Activated CD8-positive, alpha-beta memory T cell treated with anti-CD3 and anti-CD28 coated beads, Interleukin-2, amount 10 ng/mL, durations not matched to agents 7 days and 5 days (primary cell): ENCODE measurements around the gene CCDC106. TPM values are rescaled to one million over a fixed set of nuclear protein-coding genes. Genes with fewer than 3 reads are reported as not detected.

ENCODE experiments used
- ATAC-seq: fragments of 150-1000 bp; cut with Tn5 transposase; one replicate; pipeline ENCODE4 v1.10.0; 2021; ENCODE audit warnings: moderate library complexity
- CTCF ChIA-PET: fragments of 350-600 bp; sonication (Branson Sonifier 250); formaldehyde crosslinking; loops from one replicate; lab custom pipeline; 2021; ENCODE audit warnings: antibody characterized with exemption; lab: Charles Lee
- DNase-seq: peaks from one replicate; pipeline ENCODE4 v3.0.0-alpha.2; 2020
- H3K27ac Mint-ChIP-seq: one replicate; pipeline ENCODE4 v1.8.0; 2021; ENCODE audit warnings: mild to moderate bottlenecking, mixed read lengths
- H3K27me3 Mint-ChIP-seq: one replicate; pipeline ENCODE4 v1.8.0; 2021; ENCODE audit warnings: mixed read lengths
- H3K36me3 Mint-ChIP-seq: one replicate; pipeline ENCODE4 v1.8.0; 2021; ENCODE audit warnings: mild to moderate bottlenecking, mixed read lengths
- H3K4me1 Mint-ChIP-seq: one replicate; pipeline ENCODE4 v1.8.0; 2021; ENCODE audit warnings: mixed read lengths
- H3K4me3 Mint-ChIP-seq: one replicate; pipeline ENCODE4 v1.8.0; 2021; ENCODE audit warnings: mild to moderate bottlenecking, moderate library complexity, mixed read lengths
- H3K9me3 Mint-ChIP-seq: one replicate; pipeline ENCODE4 v1.8.0; 2022; ENCODE audit warnings: low read depth, mixed read lengths
- total RNA-seq, 2 experiments: library from RNA; stranded (reverse); gene quantifications; one replicate each; pipeline ENCODE4 v1.2.3, GENCODE V29; 2021

The CCDC106 gene
- total RNA-seq, 2 experiments from 2014 or later = 5.9 TPM

DNA sequence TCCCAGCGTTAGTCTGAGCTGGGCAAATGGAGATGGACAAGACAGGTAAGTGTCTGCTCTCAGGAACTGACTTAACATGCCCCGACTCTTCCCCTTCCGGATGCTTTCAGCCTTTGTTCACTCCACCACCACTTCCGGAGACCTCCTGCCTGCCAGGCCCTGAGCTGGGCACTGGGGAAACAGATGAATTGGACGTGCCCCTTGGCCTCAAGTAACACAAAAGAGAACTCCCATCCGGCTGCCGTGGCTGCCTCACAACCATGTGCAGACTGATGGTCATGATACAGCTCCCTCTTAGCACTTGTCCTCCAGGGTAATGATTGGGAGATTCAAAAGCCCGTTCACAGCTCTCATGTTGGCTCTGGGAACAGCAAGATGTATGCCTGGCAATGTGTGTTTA is 30.6 kb upstream of the CCDC106 start:
- CTCF ChIA-PET = interaction anchor here (0.8 to 4.5 kb wide), 3 partner anchors 11 to 15 kb away, joined by 3 to 25 read pairs (median 4); partner anchors contain the start of gene ZNF865
- H3K9me3 Mint-ChIP-seq = no peaks in the 10 kb centered on the region
- no peak overlapping the region for H3K27ac Mint-ChIP-seq
- H3K27me3 Mint-ChIP-seq = no peaks in the 10 kb centered on the region
- no peak overlapping the region for H3K4me3 Mint-ChIP-seq
- no peak for DNase-seq
- peaks cover 34% of the 10 kb centered on the region for H3K36me3 Mint-ChIP-seq
- peaks cover 21% of the 10 kb centered on the region for H3K4me1 Mint-ChIP-seq
- ATAC-seq = no peak

GRCh38 chr19:55618426-55618825 is 29.6 kb upstream of the CCDC106 start:
- CTCF ChIA-PET = interaction anchor here (0.8 to 4.5 kb wide), 3 partner anchors 12 to 36 kb away, joined by 3 to 25 read pairs (median 4); partner anchors contain the start of genes U2AF2 and ZNF865
- Mint-ChIP-seq H3K9me3 (no peaks in the 10 kb centered on the region), H3K4me1 (peaks cover 24% of the 10 kb centered on the region), H3K27me3 (no peaks in the 10 kb centered on the region), H3K36me3 (peaks cover 25% of the 10 kb centered on the region), H3K4me3 (no peak overlapping the region), H3K27ac (no peak overlapping the region)
- DNase-seq (no peak), ATAC-seq (no peak)

DNA sequence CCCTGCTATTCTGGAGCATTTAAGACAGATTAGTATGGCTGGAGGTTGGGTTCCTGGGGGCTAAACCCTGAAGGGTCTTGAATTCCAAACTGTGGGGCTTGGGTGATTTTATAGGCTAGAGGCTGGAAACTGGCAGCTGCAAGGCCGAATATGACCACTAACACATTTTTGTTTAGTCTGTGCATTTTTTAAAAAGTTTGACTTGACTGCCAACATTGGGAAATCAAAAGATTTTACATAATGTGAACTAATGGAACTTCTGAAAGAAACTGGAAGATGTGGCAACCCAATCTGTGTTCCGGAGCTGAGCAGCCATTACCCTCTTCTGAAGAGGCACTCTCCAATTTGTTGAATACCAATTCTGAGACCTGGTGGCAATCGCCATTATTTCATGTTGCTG is 28.7 kb upstream of the CCDC106 start:
- CTCF ChIA-PET = interaction anchor here (0.8 to 4.5 kb wide), 3 partner anchors 13 to 103 kb away, joined by 4 to 25 read pairs (median 18); partner anchors contain the start of gene ZNF865
- peaks cover 22% of the 10 kb centered on the region for H3K36me3 Mint-ChIP-seq

GRCh38 chr19:55620410-55621204 is 27.4 kb upstream of the CCDC106 start:
- DNase-seq (no peak), ATAC-seq (no peak)
- peaks cover 20% of the 10 kb centered on the region for H3K36me3 Mint-ChIP-seq
- H3K27me3 Mint-ChIP-seq = no peaks in the 10 kb centered on the region
- H3K9me3 Mint-ChIP-seq = no peaks in the 10 kb centered on the region
- no peak overlapping the region for H3K4me3 Mint-ChIP-seq
- CTCF ChIA-PET = interaction anchor here (1.1 to 4.5 kb wide), 3 partner anchors 11 to 117 kb away, joined by 4 to 25 read pairs (median 18); partner anchors contain the start of gene ZNF865
- peaks cover 39% of the 10 kb centered on the region for H3K4me1 Mint-ChIP-seq
- H3K27ac Mint-ChIP-seq = peak overlapping the region; percentile 67

More for the DNA sequence above, 28.7 kb upstream of the CCDC106 start:
- Mint-ChIP-seq H3K27ac (no peak overlapping the region), H3K27me3 (no peaks in the 10 kb centered on the region), H3K4me1 (peaks cover 31% of the 10 kb centered on the region), H3K4me3 (no peak overlapping the region), H3K9me3 (no peaks in the 10 kb centered on the region)
- ATAC-seq (no peak), DNase-seq (no peak)

DNA sequence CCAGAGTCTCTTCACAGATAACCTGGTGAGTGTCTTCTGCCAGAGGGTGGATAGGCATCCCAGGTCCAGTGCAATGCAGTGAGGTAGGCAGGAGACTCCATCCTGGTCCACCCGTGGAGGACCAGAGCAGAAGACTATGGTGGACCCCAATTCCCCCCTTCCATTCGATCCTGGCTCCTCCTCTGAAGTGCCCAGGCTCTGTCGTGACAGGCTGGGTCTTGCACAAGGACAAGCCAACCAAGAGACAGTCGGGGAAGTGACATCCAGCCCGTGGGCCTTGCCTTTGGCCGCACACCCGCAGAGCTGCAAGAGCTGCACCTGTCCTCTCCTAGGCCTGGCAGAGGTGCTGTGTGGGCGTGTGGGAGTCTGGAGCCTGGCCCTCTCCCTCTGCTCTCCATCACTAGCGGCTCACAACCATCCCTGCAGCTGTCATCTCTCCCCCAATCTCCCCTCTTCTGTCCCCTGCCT is 26.8 kb upstream of the CCDC106 start:
- H3K36me3 Mint-ChIP-seq = peaks cover 20% of the 10 kb centered on the region

GRCh38 chr19:55621673-55622231 is 26.3 kb upstream of the CCDC106 start:
- H3K9me3 Mint-ChIP-seq = no peaks in the 10 kb centered on the region
- H3K36me3 Mint-ChIP-seq = peaks cover 17% of the 10 kb centered on the region
- DNase-seq (no peak), ATAC-seq (no peak)
- peaks cover under 1% of the 10 kb centered on the region for H3K27me3 Mint-ChIP-seq
- H3K4me3 Mint-ChIP-seq = no peak overlapping the region
- H3K27ac Mint-ChIP-seq = no peak overlapping the region
- H3K4me1 Mint-ChIP-seq = peaks cover 50% of the 10 kb centered on the region
- CTCF ChIA-PET = interaction anchor here (3.7 to 4.5 kb wide), 2 partner anchors 11 to 16 kb away, joined by 19 to 25 read pairs; partner anchors contain the start of gene ZNF865

More for the DNA sequence above, 26.8 kb upstream of the CCDC106 start:
- Mint-ChIP-seq H3K27me3 (no peaks in the 10 kb centered on the region), H3K4me1 (peaks cover 45% of the 10 kb centered on the region), H3K27ac (peak overlapping the region; percentile 26), H3K4me3 (no peak overlapping the region), H3K9me3 (no peaks in the 10 kb centered on the region)
- ATAC-seq = no peak
- no peak for DNase-seq
- CTCF ChIA-PET = interaction anchor here (2.6 to 4.5 kb wide), 2 partner anchors 11 to 15 kb away, joined by 18 to 25 read pairs; partner anchors contain the start of gene ZNF865

- Mint-ChIP-seq H3K4me3 (no peak overlapping the region), H3K27me3 (peaks cover 6% of the 10 kb centered on the region), H3K27ac (no peak overlapping the region), H3K4me1 (peaks cover 56% of the 10 kb centered on the region), H3K9me3 (no peaks in the 10 kb centered on the region), H3K36me3 (peaks cover 15% of the 10 kb centered on the region)
- no peak for DNase-seq
- ATAC-seq = no peak
- CTCF ChIA-PET = interaction anchor here (1.1 to 5.6 kb wide), 3 partner anchors 10 to 119 kb away, joined by 4 to 44 read pairs (median 19); partner anchors contain the start of gene ZNF865
Observed at GRCh38 chr19:55622242-55622969, 25.6 kb upstream of the CCDC106 start.

DNA sequence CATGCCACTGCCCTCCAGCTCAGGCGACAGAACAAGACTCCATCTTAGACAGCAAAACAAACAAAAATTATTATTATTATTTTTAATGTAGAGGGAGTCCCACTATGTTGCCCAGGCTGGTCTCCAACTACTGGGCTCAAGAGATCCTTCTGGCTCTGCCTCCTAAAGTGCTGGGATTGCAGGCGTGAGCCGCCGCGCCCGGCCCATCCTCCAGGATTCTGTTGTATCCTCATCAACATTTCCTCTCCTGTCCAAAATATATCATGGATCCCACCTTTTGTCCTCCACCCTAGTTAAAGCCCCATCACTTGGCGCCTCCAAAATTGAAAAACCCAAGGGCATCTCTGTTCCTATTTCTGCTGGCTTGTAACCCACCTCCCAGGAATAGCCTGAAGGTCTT is 24.9 kb upstream of the CCDC106 start:
- CTCF ChIA-PET = interaction anchor here (1.1 to 5.6 kb wide), 9 partner anchors 9 to 147 kb away, joined by 3 to 44 read pairs (median 7); partner anchors contain the start of genes FIZ1, ZNF524, ZNF628 and ZNF865
- Mint-ChIP-seq H3K27ac (no peak overlapping the region), H3K4me1 (peaks cover 59% of the 10 kb centered on the region), H3K36me3 (peaks cover 11% of the 10 kb centered on the region), H3K27me3 (peaks cover 9% of the 10 kb centered on the region), H3K4me3 (no peak overlapping the region), H3K9me3 (no peaks in the 10 kb centered on the region)
- DNase-seq = no peak
- ATAC-seq = no peak

DNA sequence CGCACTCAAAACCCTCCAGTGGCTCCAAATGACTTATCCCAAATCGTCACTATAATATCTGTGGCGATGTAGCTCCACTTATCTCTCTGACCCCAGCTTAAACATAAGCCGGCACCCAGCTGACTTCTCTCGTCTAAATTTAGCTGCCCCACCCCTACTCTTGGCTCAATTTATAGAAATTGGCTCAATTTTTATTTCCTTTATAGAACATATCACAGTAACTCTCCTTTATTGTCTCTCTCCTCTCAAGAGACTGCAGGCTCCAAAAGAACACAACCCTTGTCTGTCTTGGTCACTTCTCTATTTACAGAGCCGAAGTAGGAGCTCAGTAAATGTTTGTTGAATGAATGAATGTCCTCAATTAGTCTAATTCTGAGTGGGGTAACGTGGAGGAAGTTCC is 24.5 kb upstream of the CCDC106 start:
- DNase-seq (no peak), ATAC-seq (no peak)
- Mint-ChIP-seq H3K27ac (peak overlapping the region; percentile 46), H3K4me1 (peaks cover 60% of the 10 kb centered on the region), H3K36me3 (peaks cover 11% of the 10 kb centered on the region), H3K27me3 (peaks cover 10% of the 10 kb centered on the region), H3K4me3 (peak overlapping the region; percentile 77), H3K9me3 (no peaks in the 10 kb centered on the region)
- CTCF ChIA-PET = interaction anchor here (1.2 to 5.6 kb wide), 9 partner anchors 9 to 156 kb away, joined by 3 to 44 read pairs (median 7); partner anchors contain the start of genes FIZ1, ZNF524, ZNF628 and ZNF865

DNA sequence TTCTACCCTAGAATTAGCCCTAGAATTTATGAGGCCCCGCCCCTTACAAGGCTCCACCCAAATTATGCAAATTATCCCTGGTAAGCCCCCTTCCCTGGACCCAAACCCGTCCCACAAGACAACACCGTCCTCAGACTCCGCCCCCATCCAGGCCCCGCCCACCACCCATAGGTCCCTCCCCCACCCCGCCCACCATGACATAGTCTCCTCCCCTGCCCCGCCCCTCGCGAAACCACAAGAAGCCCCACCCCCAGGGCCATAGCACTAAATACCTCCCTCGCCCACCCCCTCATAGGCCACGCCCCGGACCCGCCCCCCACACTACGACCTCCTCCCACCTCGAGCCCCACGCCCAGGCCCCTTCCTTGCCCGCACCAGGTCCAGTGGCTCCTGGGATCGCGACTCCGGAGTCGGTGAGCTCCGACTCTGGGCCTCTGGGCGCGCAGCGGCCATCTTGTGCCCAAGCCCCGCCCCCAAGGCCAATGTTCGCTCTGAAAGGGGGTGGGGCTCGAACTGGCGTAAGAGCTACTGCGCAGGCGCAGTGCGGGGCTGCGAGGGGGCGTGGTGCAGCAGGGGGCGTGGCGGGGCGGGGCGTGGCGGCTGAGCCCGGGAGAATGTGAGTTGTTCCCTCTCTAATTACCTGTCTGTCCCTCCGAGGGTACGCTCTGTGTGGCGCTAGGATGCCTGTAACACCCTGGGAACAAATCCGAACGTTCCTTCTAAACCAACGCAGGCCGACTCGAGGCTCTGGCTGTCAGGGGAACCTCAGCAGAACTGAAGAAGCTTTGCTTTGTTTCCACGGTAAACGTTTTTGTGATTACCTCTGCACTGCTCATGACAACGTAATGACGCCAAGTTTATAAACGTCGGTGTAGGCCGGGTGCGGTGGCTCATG is 23.7 kb upstream of the CCDC106 start, which contains the start of gene ZNF784:
ZNF784 (minus strand) TSS at position 458 of the 895 bp plus-strand sequence; CDS start at position 453, 5 bp downstream.
- peaks cover 11% of the 10 kb centered on the region for H3K36me3 Mint-ChIP-seq
- peaks cover 58% of the 10 kb centered on the region for H3K4me1 Mint-ChIP-seq
- CTCF ChIA-PET = interaction anchor here (0.9 to 5.6 kb wide), 19 partner anchors 8 to 483 kb away, joined by 3 to 44 read pairs (median 5); partner anchors contain the start of genes FIZ1, U2AF2, ZNF524 and ZNF628
- DNase-seq (peak; percentile 95), ATAC-seq (peak; percentile 73)
- peak within 1 kb of the TSS; percentile 93 for H3K27ac Mint-ChIP-seq
- H3K27me3 Mint-ChIP-seq = peaks cover 10% of the 10 kb centered on the region
- H3K4me3 Mint-ChIP-seq = peak within 1 kb of the TSS; percentile 77
- no peaks in the 10 kb centered on the region for H3K9me3 Mint-ChIP-seq

- Mint-ChIP-seq H3K27ac (peak overlapping the region; percentile 93), H3K27me3 (peaks cover 10% of the 10 kb centered on the region), H3K36me3 (peaks cover 8% of the 10 kb centered on the region), H3K4me1 (peaks cover 54% of the 10 kb centered on the region), H3K4me3 (peak overlapping the region; percentile 77), H3K9me3 (no peaks in the 10 kb centered on the region)
- CTCF ChIA-PET = interaction anchor here (0.7 to 5.6 kb wide), 20 partner anchors 7 to 483 kb away, joined by 3 to 44 read pairs (median 5); partner anchors contain the start of genes FIZ1, U2AF2, ZNF524 and ZNF865
- ATAC-seq (no peak), DNase-seq (no peak)
Observed at GRCh38 chr19:55625004-55625326, 23.0 kb upstream of the CCDC106 start.
